CD14-positive monocyte (primary cell): ENCODE measurements around the gene GFM1. TPM values are rescaled to one million over a fixed set of nuclear protein-coding genes. Genes with fewer than 3 reads are reported as not detected.

ENCODE experiments used
- DNase-seq, 3 donors: peaks; one replicate each; pipeline ENCODE4 v3.0.0-alpha.2; 2011 to 2022
- H2AFZ ChIP-seq: 2 replicates; pipeline ENCODE4 v1.6.0; 2012; ENCODE audit warnings: mild to moderate bottlenecking, low read depth, low read length, inconsistent platforms; ENCODE audit not compliant: insufficient read depth, poor library complexity, severe bottlenecking
- H3K27ac ChIP-seq, 2 donors: 1 replicate in 1 of 2; 2 replicates in 1 of 2; pipeline ENCODE4 v1.5.1; 2012 to 2013; ENCODE audit warnings: low read length in 2 of 2, control low read depth in 1 of 2, inconsistent platforms in 1 of 2, low read depth in 1 of 2, mild to moderate bottlenecking in 1 of 2
- H3K27me3 ChIP-seq, 2 donors: one replicate each; pipeline versions ENCODE4 v1.6.0 to v1.6.1; 2011 to 2013; ENCODE audit warnings: low read length in 2 of 2; ENCODE audit not compliant: control insufficient read depth in 2 of 2, insufficient read depth in 2 of 2
- H3K36me3 ChIP-seq, 2 donors: replicated peaks in 1 of 2; 1 replicate in 1 of 2; 2 replicates in 1 of 2; pipeline versions ENCODE4 v1.5.1 to v1.6.1; 2012 to 2013; ENCODE audit warnings: low read length in 2 of 2, control low read depth in 1 of 2, inconsistent platforms in 1 of 2, mild to moderate bottlenecking in 1 of 2; ENCODE audit not compliant: insufficient read depth in 2 of 2, control insufficient read depth in 1 of 2
- H3K4me1 ChIP-seq, 2 donors: 1 replicate in 1 of 2; 2 replicates in 1 of 2; pipeline versions ENCODE4 v1.5.1 to v1.6.1; 2012 to 2013; ENCODE audit warnings: low read length in 2 of 2, control low read depth in 1 of 2, inconsistent platforms in 1 of 2, mild to moderate bottlenecking in 1 of 2, moderate library complexity in 1 of 2; ENCODE audit not compliant: insufficient read depth in 2 of 2, control insufficient read depth in 1 of 2
- H3K4me2 ChIP-seq: replicated peaks from 2 replicates; pipeline ENCODE3; 2012; ENCODE audit warnings: low read length, moderate library complexity, mild to moderate bottlenecking; ENCODE audit not compliant: poor library complexity, severe bottlenecking; ENCODE audit errors: extremely low read depth
- H3K4me3 ChIP-seq, 3 experiments: fragments of 200-600 bp in 1 of 3; sonication (generic) in 1 of 3; replicated peaks in 1 of 3; 1 replicate in 2 of 3; 2 replicates in 1 of 3; pipeline ENCODE4 v1.5.1; 2011 to 2013; ENCODE audit warnings: low read length in 3 of 3, mild to moderate bottlenecking in 3 of 3, control low read depth in 2 of 3, low read depth in 2 of 3, inconsistent platforms in 1 of 3, moderate library complexity in 1 of 3
- H3K79me2 ChIP-seq: 2 replicates; pipeline ENCODE4 v1.6.0; 2012; ENCODE audit warnings: mild to moderate bottlenecking, control low read depth, inconsistent platforms, low read length, moderate library complexity; ENCODE audit not compliant: insufficient read depth
- H3K9ac ChIP-seq: 2 replicates; pipeline ENCODE4 v1.6.0; 2017; ENCODE audit warnings: low read length, mild to moderate bottlenecking; ENCODE audit not compliant: insufficient read depth, poor library complexity, severe bottlenecking
- H3K9me3 ChIP-seq, 2 donors: replicated peaks in 1 of 2; 1 replicate in 1 of 2; 2 replicates in 1 of 2; pipeline versions ENCODE4 v1.5.1 to v1.6.1; 2012 to 2013; ENCODE audit warnings: low read length in 2 of 2, control low read depth in 1 of 2; ENCODE audit not compliant: control insufficient read depth in 1 of 2, insufficient read depth in 1 of 2
- H4K20me1 ChIP-seq: 2 replicates; pipeline ENCODE4 v1.6.0; 2012; ENCODE audit warnings: mild to moderate bottlenecking, low read length, control low read depth, moderate library complexity; ENCODE audit not compliant: insufficient read depth
- H3K27ac Mint-ChIP-seq, 7 donors: one replicate each; pipeline ENCODE4 v1.8.0; 2020; ENCODE audit warnings: mild to moderate bottlenecking in 7 of 7, mixed read lengths in 7 of 7, moderate library complexity in 6 of 7, inconsistent platforms in 2 of 7
- H3K27me3 Mint-ChIP-seq, 3 donors: one replicate each; pipeline ENCODE4 v1.8.0; 2021 to 2022; ENCODE audit warnings: low read depth in 3 of 3, mild to moderate bottlenecking in 3 of 3, mixed read lengths in 3 of 3, moderate library complexity in 3 of 3, inconsistent platforms in 1 of 3
- H3K36me3 Mint-ChIP-seq, 2 donors: one replicate each; pipeline ENCODE4 v1.8.0; 2020; ENCODE audit warnings: mixed read lengths in 2 of 2, inconsistent platforms in 1 of 2, mild to moderate bottlenecking in 1 of 2
- H3K4me1 Mint-ChIP-seq: one replicate; pipeline ENCODE4 v1.8.0; 2020; ENCODE audit warnings: mild to moderate bottlenecking, mixed read lengths
- H3K4me3 Mint-ChIP-seq, 2 donors: one replicate each; pipeline ENCODE4 v1.8.0; 2020; ENCODE audit warnings: mild to moderate bottlenecking in 2 of 2, mixed read lengths in 2 of 2, moderate library complexity in 1 of 2
- H3K9me3 Mint-ChIP-seq, 7 donors: one replicate each; pipeline ENCODE4 v1.8.0; 2020 to 2022; ENCODE audit warnings: mixed read lengths in 7 of 7, mild to moderate bottlenecking in 6 of 7, moderate library complexity in 6 of 7, inconsistent platforms in 2 of 7
- CTCF ChIP-seq: fragments of 200-600 bp; IDR thresholded peaks from one replicate; pipeline ENCODE4 v1.8.0; 2022; ENCODE audit warnings: antibody characterized with exemption, mild to moderate bottlenecking
- WGBS: methylation state at CpG from one replicate; pipeline ENCODE4 v1.1.5; 2013; ENCODE audit warnings: missing lambda C conversion rate; ENCODE audit not compliant: insufficient coverage; 5-methylcytosine and 5-hydroxymethylcytosine counted together
- intact Hi-C, 2 donors: fragments of 100-400 bp; cut with micrococcal nuclease; formaldehyde crosslinking; loops; one replicate each; pipeline versions ENCODE4 v1.15.0 to v1.15.1; 2023
- polyA plus RNA-seq, 3 donors: library from polyadenylated mRNA; depleted of rRNA in 1 of 3; unstranded in 2 of 3; stranded (reverse) in 1 of 3; fragments of 300-500 nt in 2 of 3; fragments of >200 nt in 1 of 3; fragmentation: Illumina TruSeq in 2 of 3; gene quantifications; 1 replicate in 2 of 3; 2 replicates in 1 of 3; pipeline ENCODE4 v1.2.3, GENCODE V29; 2012 to 2021

The GFM1 gene
- polyA plus RNA-seq, 3 donors, result 11.2 to 21.3 (median 18.5) TPM

- Histone ChIP-seq H3K27me3 (no peaks in the 10 kb centered on the region), H3K27ac (no peak overlapping the region), H4K20me1 (no peaks in the 10 kb centered on the region), H3K4me1 (peaks cover 0 to 17% of the 10 kb centered on the region in 2 donors), H3K9ac (no peak overlapping the region), H3K4me3 (no peak overlapping the region), H2AFZ (no peak overlapping the region), H3K36me3 (peaks cover 24 to 74% of the 10 kb centered on the region in 2 donors), H3K9me3 (no peaks in the 10 kb centered on the region), H3K79me2 (no peaks in the 10 kb centered on the region), H3K4me2 (no peak overlapping the region)
- no CpG with 5 or more reads among the region's 4 CpGs for WGBS
- DNase-seq, result no peak
- no peak overlapping the region for H3K27ac Mint-ChIP-seq
- H3K4me1 Mint-ChIP-seq, result peaks cover 17% of the 10 kb centered on the region
- no peaks in the 10 kb centered on the region for H3K27me3 Mint-ChIP-seq
- no peak for TF ChIP-seq CTCF
- intact Hi-C loops, result no loop called here
- H3K4me3 Mint-ChIP-seq, result no peak overlapping the region
- H3K9me3 Mint-ChIP-seq, result no peaks in the 10 kb centered on the region
- H3K36me3 Mint-ChIP-seq, result peaks cover 58 to 71% of the 10 kb centered on the region in 2 donors
These were observed 66.3 kb downstream of the GFM1 start for GRCh38 chr3:158710601-158711000.

- Histone ChIP-seq H3K9ac (no peak overlapping the region), H3K27ac (no peak overlapping the region), H3K4me1 (peaks cover 0 to 17% of the 10 kb centered on the region in 2 donors), H4K20me1 (no peaks in the 10 kb centered on the region), H3K79me2 (no peaks in the 10 kb centered on the region), H2AFZ (no peak overlapping the region), H3K4me2 (no peak overlapping the region), H3K9me3 (no peaks in the 10 kb centered on the region), H3K27me3 (no peaks in the 10 kb centered on the region), H3K4me3 (no peak overlapping the region), H3K36me3 (peaks cover 21 to 61% of the 10 kb centered on the region in 2 donors)
- no CpG with 5 or more reads among the region's 1 CpG for WGBS
- DNase-seq, result peak in 2 of 3 donors; percentile 6 to 73
- TF ChIP-seq CTCF, result no peak
- Mint-ChIP-seq H3K4me1 (peaks cover 17% of the 10 kb centered on the region), H3K9me3 (no peaks in the 10 kb centered on the region), H3K36me3 (peaks cover 50 to 73% of the 10 kb centered on the region in 2 donors), H3K4me3 (no peak overlapping the region), H3K27ac (peak overlapping the region in 4 of 7 donors; percentile 10 to 30 (median 17)), H3K27me3 (peaks cover 0 to 2% (median 0%) of the 10 kb centered on the region in 3 donors)
- intact Hi-C loops, result no loop called here
These were observed 67.6 kb downstream of the GFM1 start for GRCh38 chr3:158711886-158712285.
